K562 (cell line): Measurements from ENCODE around the gene ASMTL. TPM values are rescaled to one million over a fixed set of nuclear protein-coding genes. Genes with fewer than 3 reads are reported as not detected.

Source experiments
- ATAC-seq: fragments of 200-7000 bp; cut with Tn5 transposase; 3 replicates; pipeline ENCODE4 v1.9.1; 2020; ENCODE audit warnings: moderate library complexity
- BruUV-seq: library from RNA; stranded (reverse); fragments of 400-500 nt; replicated peaks from 2 replicates; lab custom pipeline; 2021; lab: Mats Ljungman, UMichigan
- CTCF ChIA-PET: fragments of 300-600 bp; formaldehyde crosslinking; extraction: SDS; loops from one replicate; lab custom pipeline; 2021; ENCODE audit warnings: low intra/inter-chr PET ratio; lab: Yijun Ruan, JAX
- POLR2A ChIA-PET: fragments of 300-600, 350-650 bp; sonication (Branson Sonifier 250); formaldehyde crosslinking; extraction: SDS; loops from one replicate; lab custom pipeline; 2021; ENCODE audit warnings: antibody characterized with exemption, inconsistent platforms; lab: Yijun Ruan, JAX
- DNase-seq, 4 experiments: peaks; one replicate each; pipeline versions ENCODE4 v3.0.0 to v3.0.0-alpha.2; 2011 to 2018; ENCODE audit warnings: low spot score in 3 of 4, mixed read lengths in 3 of 4; ENCODE audit errors: extremely low read depth in 1 of 4
- FAIRE-seq: peaks from 2 replicates; lab custom pipeline; 2011; peaks lifted over from hg19 to GRCh38; lab: Jason Lieb, UNC
- H2AFZ ChIP-seq: 2 replicates; pipeline ENCODE4 v1.6.0; 2011; ENCODE audit warnings: low read depth, low read length, control low read depth, inconsistent platforms
- H3K27ac ChIP-seq: fragments of 200-600 bp; 3 replicates; pipeline ENCODE4 v1.8.0; 2011; ENCODE audit warnings: low read depth, mild to moderate bottlenecking, control low read depth, inconsistent platforms, low read length, moderate library complexity, mixed read lengths; ENCODE audit errors: extremely low read depth
- H3K27me3 ChIP-seq, 2 experiments: fragments of 300-600 bp in 1 of 2; 2 replicates in 1 of 2; 3 replicates in 1 of 2; pipeline versions ENCODE4 v1.6.0 to v1.8.0; 2011; ENCODE audit warnings: inconsistent platforms in 2 of 2, low read length in 2 of 2, mild to moderate bottlenecking in 1 of 2, mixed read lengths in 1 of 2, moderate library complexity in 1 of 2; ENCODE audit not compliant: control insufficient read depth in 2 of 2, insufficient read depth in 2 of 2
- H3K36me3 ChIP-seq: fragments of 300-600 bp; 3 replicates; pipeline ENCODE4 v1.8.0; 2011; ENCODE audit warnings: mild to moderate bottlenecking, low read length, inconsistent platforms; ENCODE audit not compliant: control insufficient read depth, insufficient read depth
- H3K4me1 ChIP-seq, 2 experiments: fragments of 200-600 bp in 1 of 2; replicated peaks in 1 of 2; 2 replicates in 1 of 2; 3 replicates in 1 of 2; pipeline versions ENCODE4 v1.5.1 to v1.8.0; 2011; ENCODE audit warnings: inconsistent platforms in 2 of 2, low read length in 2 of 2, mild to moderate bottlenecking in 1 of 2, mixed read lengths in 1 of 2, moderate library complexity in 1 of 2; ENCODE audit not compliant: control insufficient read depth in 2 of 2, insufficient read depth in 2 of 2
- H3K4me2 ChIP-seq: 2 replicates; pipeline ENCODE4 v1.6.1; 2011; ENCODE audit warnings: low read length, control low read depth, inconsistent platforms, mixed read lengths; ENCODE audit not compliant: insufficient read depth
- H3K4me3 ChIP-seq: fragments of 200-600 bp; sonication (generic), shearing (Covaris generic); 2 replicates; pipeline ENCODE4 v1.5.1; 2016; ENCODE audit warnings: control low read depth, inconsistent platforms
- H3K79me2 ChIP-seq: fragments of 200-600 bp; 3 replicates; pipeline ENCODE4 v1.8.0; 2011; ENCODE audit warnings: low read length, inconsistent platforms; ENCODE audit not compliant: control insufficient read depth, insufficient read depth
- H3K9ac ChIP-seq, 2 experiments: 2 replicates each; pipeline versions ENCODE4 v1.6.0 to v1.6.1; 2011; ENCODE audit warnings: low read depth in 2 of 2, low read length in 2 of 2, control low read depth in 1 of 2, inconsistent platforms in 1 of 2, mild to moderate bottlenecking in 1 of 2, mixed read lengths in 1 of 2; ENCODE audit not compliant: insufficient read depth in 1 of 2
- H3K9me1 ChIP-seq: one replicate; pipeline ENCODE4 v1.6.0; 2011; ENCODE audit warnings: inconsistent platforms, mild to moderate bottlenecking, low read length, moderate library complexity; ENCODE audit not compliant: control insufficient read depth, insufficient read depth
- H3K9me3 ChIP-seq: replicated peaks from 2 replicates; pipeline ENCODE4 v1.5.1; 2011; ENCODE audit warnings: low read depth, low read length, inconsistent platforms; ENCODE audit not compliant: control insufficient read depth, insufficient read depth
- H4K20me1 ChIP-seq: replicated peaks from 2 replicates; pipeline ENCODE4 v1.6.1; 2011; ENCODE audit warnings: low read length, inconsistent platforms, mixed read lengths; ENCODE audit not compliant: control insufficient read depth, insufficient read depth
- POLR2G ChIP-seq: fragments of 200-400 bp; formaldehyde crosslinking; IDR thresholded peaks from 2 replicates; pipeline ENCODE4 v1.6.1; 2017; ENCODE audit warnings: low read depth, mild to moderate bottlenecking, antibody characterized with exemption, low read length, moderate library complexity
- RBFOX2 ChIP-seq: fragments of 200-400 bp; formaldehyde crosslinking; IDR thresholded peaks from 2 replicates; pipeline ENCODE4 v1.6.1; 2017; ENCODE audit warnings: low read depth, mild to moderate bottlenecking, low read length, moderate library complexity
- SIN3B ChIP-seq: fragments of 450-650 bp; IDR thresholded peaks from 2 replicates; pipeline ENCODE4 v1.6.1; 2017; ENCODE audit warnings: low read depth, mild to moderate bottlenecking, moderate library complexity
- WGBS: fragments of 100-300 bp; shearing (Covaris generic); methylation state at CpG from one replicate; pipeline ENCODE4 v1.1.6; 2016; ENCODE audit warnings: low coverage, mixed read lengths; ENCODE audit not compliant: insufficient coverage; ENCODE audit errors: missing lambda C conversion rate; 5-methylcytosine and 5-hydroxymethylcytosine counted together
- in situ Hi-C: fragments of 300-500 bp; cut with MboI; formaldehyde crosslinking; loops from 4 replicates; pipeline ENCODE4 v1.15.0; 2018; ENCODE audit warnings: inconsistent platforms, mixed read lengths
- intact Hi-C: fragments of 100-400 bp; cut with micrococcal nuclease; formaldehyde crosslinking; loops from 2 replicates; pipeline ENCODE4 v1.14.2; 2022
- polyA plus RNA-seq, 8 experiments: library from polyadenylated mRNA; depleted of rRNA in 4 of 8; stranded (reverse) in 5 of 8; unstranded in 3 of 8; fragments of >200 nt; fragmentation: Nextera tagmentation in 2 of 8; fragmentation: Illumina TruSeq in 1 of 8; extraction: Ambion mirVana in 2 of 8; extraction: Trizol in 1 of 8; gene quantifications; 2 replicates each; pipeline versions ENCODE4 v1.2.1 to v1.2.3, GENCODE V29; 2011 to 2014; ENCODE audit warnings: inconsistent platforms in 1 of 8, missing spikeins in 1 of 8
- total RNA-seq, 7 experiments: library from RNA; depleted of rRNA in 6 of 7; stranded (reverse); fragments of >200 nt in 6 of 7; fragmentation: Illumina TruSeq in 2 of 7; extraction: Trizol in 2 of 7; gene quantifications; 2 replicates each; pipeline versions ENCODE4 v1.2.1 to v1.2.3, GENCODE V29; 2011 to 2021; ENCODE audit warnings: low replicate concordance in 1 of 7
- TF ChIP-seq, protein P1 (sequence below): fragments of 250-450 bp; sonication (Bioruptor Pico); IDR thresholded peaks from 2 replicates; pipeline ENCODE4 v1.4.0; 2020; ENCODE audit warnings: mild to moderate bottlenecking, moderate library complexity

ASMTL gene
- total and polyA plus RNA-seq, 9 of the 15 experiments (the other 6 are each of a cell fraction or from before 2014, with no cell fraction given): 0.56 to 20.6 (median 7.6) TPM

DNA sequence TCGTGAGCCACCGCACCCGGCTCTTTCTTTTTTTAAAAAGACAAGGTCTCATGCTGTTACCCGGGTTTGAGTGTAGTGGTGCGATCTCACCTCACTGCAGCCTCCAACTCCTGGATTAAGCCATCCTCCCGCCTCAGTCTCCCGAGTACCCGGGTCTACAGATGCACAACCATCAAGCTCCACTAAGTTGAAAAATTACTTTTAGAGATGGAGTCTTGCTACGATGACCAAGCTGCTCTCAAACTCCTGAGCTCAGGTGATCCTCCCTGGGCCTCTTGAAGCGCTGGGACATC, 62.8 kb downstream of the ASMTL start (continued):
- TF ChIP-seq, protein P1, sequence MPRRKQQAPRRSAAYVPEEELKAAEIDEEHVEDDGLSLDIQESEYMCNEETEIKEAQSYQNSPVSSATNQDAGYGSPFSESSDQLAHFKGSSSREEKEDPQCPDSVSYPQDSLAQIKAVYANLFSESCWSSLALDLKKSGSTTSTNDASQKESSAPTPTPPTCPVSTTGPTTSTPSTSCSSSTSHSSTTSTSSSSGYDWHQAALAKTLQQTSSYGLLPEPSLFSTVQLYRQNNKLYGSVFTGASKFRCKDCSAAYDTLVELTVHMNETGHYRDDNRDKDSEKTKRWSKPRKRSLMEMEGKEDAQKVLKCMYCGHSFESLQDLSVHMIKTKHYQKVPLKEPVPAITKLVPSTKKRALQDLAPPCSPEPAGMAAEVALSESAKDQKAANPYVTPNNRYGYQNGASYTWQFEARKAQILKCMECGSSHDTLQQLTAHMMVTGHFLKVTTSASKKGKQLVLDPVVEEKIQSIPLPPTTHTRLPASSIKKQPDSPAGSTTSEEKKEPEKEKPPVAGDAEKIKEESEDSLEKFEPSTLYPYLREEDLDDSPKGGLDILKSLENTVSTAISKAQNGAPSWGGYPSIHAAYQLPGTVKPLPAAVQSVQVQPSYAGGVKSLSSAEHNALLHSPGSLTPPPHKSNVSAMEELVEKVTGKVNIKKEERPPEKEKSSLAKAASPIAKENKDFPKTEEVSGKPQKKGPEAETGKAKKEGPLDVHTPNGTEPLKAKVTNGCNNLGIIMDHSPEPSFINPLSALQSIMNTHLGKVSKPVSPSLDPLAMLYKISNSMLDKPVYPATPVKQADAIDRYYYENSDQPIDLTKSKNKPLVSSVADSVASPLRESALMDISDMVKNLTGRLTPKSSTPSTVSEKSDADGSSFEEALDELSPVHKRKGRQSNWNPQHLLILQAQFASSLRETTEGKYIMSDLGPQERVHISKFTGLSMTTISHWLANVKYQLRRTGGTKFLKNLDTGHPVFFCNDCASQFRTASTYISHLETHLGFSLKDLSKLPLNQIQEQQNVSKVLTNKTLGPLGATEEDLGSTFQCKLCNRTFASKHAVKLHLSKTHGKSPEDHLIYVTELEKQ (CRISPR knock-in tag): no peak

DNA sequence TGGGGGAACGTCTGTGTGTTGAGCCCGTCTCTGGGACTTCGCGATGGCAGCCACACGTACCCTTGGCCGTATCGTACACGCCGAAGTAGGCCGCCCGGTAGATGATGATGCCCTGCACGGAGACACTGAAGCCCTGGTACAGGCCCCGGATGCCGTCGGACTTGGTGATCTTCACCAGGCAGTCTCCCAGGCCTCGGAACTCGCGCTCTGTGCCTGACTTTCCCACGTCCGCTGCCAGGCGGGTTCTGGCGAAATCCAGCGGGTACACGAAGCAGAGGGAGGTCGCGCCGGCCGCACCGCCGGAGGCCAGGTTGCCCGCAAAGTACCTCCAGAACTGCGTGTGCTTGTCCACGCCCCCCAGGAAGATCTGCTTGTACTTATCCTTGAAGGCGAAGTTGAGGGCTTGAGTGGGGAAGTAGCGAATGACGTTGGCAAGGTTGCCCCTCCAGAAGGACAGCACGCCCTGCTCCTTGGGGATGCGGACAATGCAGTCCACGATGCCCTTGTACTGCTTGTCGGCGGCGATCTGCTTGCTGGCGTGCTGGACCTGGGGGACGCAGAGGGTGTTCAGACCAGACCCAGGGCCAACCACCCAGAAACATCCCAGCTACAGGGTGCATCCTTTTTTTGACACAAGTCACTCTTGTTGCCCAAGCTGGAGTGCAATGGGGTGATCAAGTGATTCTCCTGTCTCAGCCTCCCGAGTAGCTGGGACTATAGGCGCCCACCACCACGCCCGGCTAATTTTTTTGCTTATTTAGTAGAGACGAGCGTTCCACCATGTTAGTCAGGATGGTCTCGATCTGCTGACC, 63.3 kb downstream of the ASMTL start:
- no peak overlapping the region for H3K4me3 ChIP-seq
- TF ChIP-seq RBFOX2 (peak; percentile 79), POLR2G (peak; percentile 71), SIN3B (no peak)
- intact Hi-C loops: no loop called here
- H3K4me2 ChIP-seq: no peak overlapping the region
- no peaks in the 10 kb centered on the region for H3K27me3 ChIP-seq
- ATAC-seq (no peak), FAIRE-seq (no peak), DNase-seq (no peak)
- 95% methylated on average over 11 of the region's 51 CpGs for WGBS
- H3K9me1 ChIP-seq: peaks cover 8% of the 10 kb centered on the region
- H3K36me3 ChIP-seq: peaks cover 70% of the 10 kb centered on the region
- BruUV-seq: no TSS peak
- POLR2A ChIA-PET: no interaction called here
- H3K27ac ChIP-seq: no peak overlapping the region
- in situ Hi-C loops: no loop called here
- peak overlapping the region in 1 of 2 experiments; percentile 68; a peak in 2 of 4 replicates for H3K9ac ChIP-seq
- no peaks in the 10 kb centered on the region for H3K9me3 ChIP-seq
- H4K20me1 ChIP-seq: peaks cover 40% of the 10 kb centered on the region
- peaks cover 62% of the 10 kb centered on the region for H3K79me2 ChIP-seq
- H3K4me1 ChIP-seq: peaks cover 0 to 66% of the 10 kb centered on the region in 2 experiments; a peak in 4 of 5 replicates
- CTCF ChIA-PET: no interaction called here
- H2AFZ ChIP-seq: no peak overlapping the region
